Gastroesophageal sphincter (tissue), 3 donors: Measurements from ENCODE around the gene EPHB2.

Experiments used
- CTCF ChIP-seq, 4 experiments: fragments of 200-600 bp in 2 of 4; fragments of 450-650 bp in 2 of 4; sonication (generic) in 1 of 4; IDR thresholded peaks; one replicate each; pipeline ENCODE4 v1.5.1; 2017 to 2019; ENCODE audit warnings: antibody characterized with exemption in 4 of 4, mild to moderate bottlenecking in 2 of 4, moderate library complexity in 2 of 4
- EP300 ChIP-seq: sonication (generic); formaldehyde crosslinking; IDR thresholded peaks from one replicate; pipeline ENCODE4 v1.6.1; 2017; ENCODE audit warnings: antibody characterized with exemption, mild to moderate bottlenecking
- POLR2A ChIP-seq, 2 donors: fragments of 450-650 bp; IDR thresholded peaks; one replicate each; pipeline ENCODE4 v1.6.1; 2017; ENCODE audit warnings: antibody characterized with exemption in 2 of 2, mild to moderate bottlenecking in 2 of 2, moderate library complexity in 1 of 2
- POLR2AphosphoS5 ChIP-seq: sonication (generic); formaldehyde crosslinking; IDR thresholded peaks from one replicate; pipeline ENCODE4 v1.6.1; 2017; ENCODE audit warnings: antibody characterized with exemption

GRCh38 chr1:22717037-22717760 lies 6.6 kb downstream of the EPHB2 start:
- TF ChIP-seq POLR2AphosphoS5 (no peak), EP300 (no peak), CTCF (IDR thresholded peaks at IDR 0.05) (no peak), POLR2A (IDR thresholded peaks at IDR 0.05) (no peak)
